ENCODE data around the gene RNF17. TPM values are rescaled to one million over a fixed set of nuclear protein-coding genes. Genes with fewer than 3 reads are reported as not detected.

Gene RNF17
- total RNA-seq, 4 donors from 2014 or later: 0.42 TPM; not detected in 3

- WGBS, 2 donors (ENCODE audit: low coverage in 1 of 2): 79 to 89% methylated on average over 20 to 27 of the region's 40 CpGs
- H3K9me3 ChIP-seq: no peaks in the 10 kb centered on the region
- peaks cover 9% of the 10 kb centered on the region for H3K27me3 ChIP-seq
- TF ChIP-seq, protein P1, sequence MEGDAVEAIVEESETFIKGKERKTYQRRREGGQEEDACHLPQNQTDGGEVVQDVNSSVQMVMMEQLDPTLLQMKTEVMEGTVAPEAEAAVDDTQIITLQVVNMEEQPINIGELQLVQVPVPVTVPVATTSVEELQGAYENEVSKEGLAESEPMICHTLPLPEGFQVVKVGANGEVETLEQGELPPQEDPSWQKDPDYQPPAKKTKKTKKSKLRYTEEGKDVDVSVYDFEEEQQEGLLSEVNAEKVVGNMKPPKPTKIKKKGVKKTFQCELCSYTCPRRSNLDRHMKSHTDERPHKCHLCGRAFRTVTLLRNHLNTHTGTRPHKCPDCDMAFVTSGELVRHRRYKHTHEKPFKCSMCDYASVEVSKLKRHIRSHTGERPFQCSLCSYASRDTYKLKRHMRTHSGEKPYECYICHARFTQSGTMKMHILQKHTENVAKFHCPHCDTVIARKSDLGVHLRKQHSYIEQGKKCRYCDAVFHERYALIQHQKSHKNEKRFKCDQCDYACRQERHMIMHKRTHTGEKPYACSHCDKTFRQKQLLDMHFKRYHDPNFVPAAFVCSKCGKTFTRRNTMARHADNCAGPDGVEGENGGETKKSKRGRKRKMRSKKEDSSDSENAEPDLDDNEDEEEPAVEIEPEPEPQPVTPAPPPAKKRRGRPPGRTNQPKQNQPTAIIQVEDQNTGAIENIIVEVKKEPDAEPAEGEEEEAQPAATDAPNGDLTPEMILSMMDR (IDR thresholded peaks at IDR 0.05): no peak
- no peak for TF ChIP-seq EP300 (IDR thresholded peaks at IDR 0.05)
- TF ChIP-seq POLR2A (IDR thresholded peaks at IDR 0.05): no peak
- TF ChIP-seq POLR2AphosphoS5 (IDR thresholded peaks at IDR 0.05): no peak
- ATAC-seq: no peak
- H3K36me3 ChIP-seq: no peaks in the 10 kb centered on the region
- H3K4me1 ChIP-seq: peaks cover 0 to 2% (median 0%) of the 10 kb centered on the region in 3 donors
- no peak overlapping the region for H3K27ac ChIP-seq
- H3K4me3 ChIP-seq: no peak overlapping the region
Observed at GRCh38 chr13:24718192-24718965, 45.6 kb upstream of the RNF17 start.

DNA sequence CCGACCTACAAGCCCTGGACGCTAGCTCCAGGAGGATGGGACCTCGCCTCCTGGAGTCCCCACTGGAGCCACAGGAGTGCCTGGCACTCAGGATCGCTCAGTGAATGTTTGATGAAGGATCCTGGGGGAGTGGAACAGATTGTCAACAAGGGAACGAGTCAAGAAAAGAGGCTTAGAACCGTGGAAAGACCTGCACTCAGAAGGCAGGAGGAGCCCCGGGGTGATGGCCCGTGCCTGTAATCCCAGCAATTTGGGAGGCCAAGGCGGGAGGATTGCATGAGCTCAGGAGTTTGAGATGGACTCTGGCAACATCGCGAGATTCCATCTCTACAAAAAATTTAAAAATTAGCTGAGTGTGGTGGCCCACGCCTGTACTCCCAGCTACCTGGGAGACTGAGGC lies 44.8 kb upstream of the RNF17 start:
- Histone ChIP-seq H3K4me1 (no peaks in the 10 kb centered on the region), H3K27ac (no peak overlapping the region), H3K4me3 (no peak overlapping the region), H3K36me3 (no peaks in the 10 kb centered on the region), H3K9me3 (no peaks in the 10 kb centered on the region), H3K27me3 (peaks cover 9% of the 10 kb centered on the region)
- WGBS, 2 donors (ENCODE audit: low coverage in 1 of 2): 86% methylated on average over 11 of the region's 12 CpGs; no CpG with 5 or more reads in 1 of the 2 donors
- ATAC-seq: no peak
- TF ChIP-seq, protein P1 (IDR thresholded peaks at IDR 0.05): no peak
- no peak for TF ChIP-seq POLR2AphosphoS5 (IDR thresholded peaks at IDR 0.05)
- no peak for TF ChIP-seq POLR2A (IDR thresholded peaks at IDR 0.05)
- TF ChIP-seq EP300 (IDR thresholded peaks at IDR 0.05): no peak

- H3K9me3 ChIP-seq: no peaks in the 10 kb centered on the region
- TF ChIP-seq, protein P1 (IDR thresholded peaks at IDR 0.05): no peak
- TF ChIP-seq POLR2A (IDR thresholded peaks at IDR 0.05) (no peak), EP300 (IDR thresholded peaks at IDR 0.05) (no peak), POLR2AphosphoS5 (IDR thresholded peaks at IDR 0.05) (no peak)
Observed at GRCh38 chr13:24723206-24723605, 40.8 kb upstream of the RNF17 start.

DNA sequence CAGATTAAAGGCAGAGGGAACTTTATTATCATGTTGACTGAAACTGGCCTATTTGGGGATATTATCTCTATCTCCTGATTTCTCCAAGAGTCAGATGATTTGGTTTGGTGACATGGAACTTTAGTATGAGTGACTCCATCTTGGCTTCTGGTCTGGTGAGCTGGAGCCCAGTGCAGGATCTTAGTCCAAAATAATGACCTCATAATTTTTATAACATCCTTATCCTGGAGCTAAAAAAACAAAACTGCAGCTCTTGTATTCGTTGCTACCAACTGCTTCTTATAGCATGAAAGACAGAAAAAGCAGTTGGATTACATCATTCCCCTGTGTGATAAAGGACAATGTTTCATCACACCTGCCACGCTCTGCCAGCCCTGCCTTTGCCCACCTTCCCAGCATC lies 39.3 kb upstream of the RNF17 start:
- TF ChIP-seq EP300 (IDR thresholded peaks at IDR 0.05) (no peak), POLR2A (IDR thresholded peaks at IDR 0.05) (no peak), POLR2AphosphoS5 (IDR thresholded peaks at IDR 0.05) (no peak)
- TF ChIP-seq, protein P1 (IDR thresholded peaks at IDR 0.05): no peak
- H3K4me1 ChIP-seq: no peaks in the 10 kb centered on the region
- ATAC-seq: no peak
- H3K27me3 ChIP-seq: peaks cover 8% of the 10 kb centered on the region
- no peaks in the 10 kb centered on the region for H3K9me3 ChIP-seq
- H3K4me3 ChIP-seq: no peak overlapping the region
- 33 to 38% methylated on average over 2 of the region's 2 CpGs for WGBS, 2 donors (ENCODE audit: low coverage in 1 of 2)
- no peaks in the 10 kb centered on the region for H3K36me3 ChIP-seq
- no peak overlapping the region for H3K27ac ChIP-seq

More at GRCh38 chr13:24723206-24723605, 40.8 kb upstream of the RNF17 start:
- Histone ChIP-seq H3K4me3 (no peak overlapping the region), H3K4me1 (no peaks in the 10 kb centered on the region), H3K36me3 (no peaks in the 10 kb centered on the region), H3K27ac (no peak overlapping the region), H3K27me3 (peaks cover 18% of the 10 kb centered on the region)
- ATAC-seq: no peak
- WGBS, 2 donors (ENCODE audit: low coverage in 1 of 2): 84% methylated on average over 4 of the region's 12 CpGs

DNA sequence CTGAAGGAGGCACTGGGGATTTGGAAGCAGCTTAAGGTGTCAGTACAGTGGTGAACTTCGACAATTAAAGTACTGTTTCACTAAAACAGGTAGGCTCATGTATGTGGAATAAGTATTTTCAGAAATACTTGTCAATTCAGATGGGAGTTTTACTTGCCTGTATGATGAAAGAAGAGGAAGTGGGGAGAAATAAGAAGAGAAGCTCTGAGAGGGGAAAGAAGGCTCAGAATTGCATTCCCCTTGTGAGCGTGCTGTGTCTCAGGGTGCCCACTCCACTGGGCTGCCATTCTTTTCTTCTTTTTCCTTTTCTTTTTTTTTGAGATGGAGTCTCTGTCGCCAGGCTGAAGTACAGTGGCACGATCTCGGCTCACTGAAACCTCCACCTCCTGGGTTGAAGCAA lies 38.6 kb upstream of the RNF17 start:
- ATAC-seq: no peak
- no peak overlapping the region for H3K27ac ChIP-seq
- H3K4me1 ChIP-seq: no peaks in the 10 kb centered on the region
- H3K4me3 ChIP-seq: no peak overlapping the region
- H3K9me3 ChIP-seq: no peaks in the 10 kb centered on the region
- WGBS, 2 donors (ENCODE audit: low coverage in 1 of 2): 91 to 92% methylated on average over 2 to 5 of the region's 5 CpGs
- H3K27me3 ChIP-seq: peaks cover 8% of the 10 kb centered on the region
- no peaks in the 10 kb centered on the region for H3K36me3 ChIP-seq
- TF ChIP-seq POLR2AphosphoS5 (IDR thresholded peaks at IDR 0.05) (no peak), POLR2A (IDR thresholded peaks at IDR 0.05) (no peak), EP300 (IDR thresholded peaks at IDR 0.05) (no peak)

Measured in gastroesophageal sphincter (tissue), 4 donors.